ENCODE results near the gene CDC42SE2. TPM values are rescaled to one million over a fixed set of nuclear protein-coding genes. Genes with fewer than 3 reads are reported as not detected.
"Not testable (repeated sequence)": the region's sequence is repeated elsewhere in the genome, so short reads cannot be mapped to it uniquely, and the experiment has no call there.

The CDC42SE2 gene
- total and polyA plus RNA-seq, 10 donors: 49.6 to 128 (median 102) TPM

DNA sequence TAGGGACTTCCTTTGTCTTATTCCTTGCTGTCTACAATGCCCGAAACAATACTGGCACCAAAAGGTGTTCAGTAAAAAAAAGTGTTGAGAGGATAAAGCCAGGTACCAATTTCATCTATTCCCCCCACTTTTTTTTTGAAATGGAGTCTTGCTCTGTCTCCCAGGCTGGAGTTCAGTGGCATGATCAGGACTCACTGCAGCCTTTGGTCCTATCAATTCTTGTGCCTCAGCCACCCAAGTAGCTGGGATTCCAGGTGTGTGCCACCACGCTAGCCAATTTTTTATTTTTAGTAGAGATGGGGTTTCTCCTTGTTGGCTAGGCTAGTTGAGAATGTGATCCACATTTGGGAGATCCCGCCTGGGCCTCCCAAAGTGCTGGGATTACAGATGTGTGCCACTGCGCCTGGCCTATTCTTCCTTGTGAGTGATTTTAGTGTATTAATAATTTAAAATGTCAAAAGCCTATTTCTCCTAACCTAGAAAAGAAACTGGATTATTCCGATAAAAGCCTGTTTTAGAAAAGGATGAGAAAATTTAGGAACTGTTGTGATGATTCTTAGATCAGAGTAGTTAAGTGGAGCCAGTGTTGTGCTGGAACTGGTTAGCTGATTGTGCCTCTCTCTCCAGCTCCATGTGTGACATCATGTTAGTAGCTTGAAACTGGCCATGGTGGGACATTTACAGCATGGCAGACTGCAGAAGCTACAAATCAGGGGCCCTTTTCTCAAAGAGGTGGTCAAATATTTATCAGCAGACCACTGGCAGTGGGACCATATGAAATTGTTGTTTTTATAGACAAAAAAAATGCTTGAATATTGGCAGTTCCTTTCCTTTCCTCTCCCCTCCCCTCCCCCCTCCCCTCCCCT is 14.3 kb downstream of the CDC42SE2 start:
- no peak for DNase-seq
- H3K4me1 ChIP-seq: peaks cover 50 to 98% (median 91%) of the 10 kb centered on the region in 6 donors
- no peak for TF ChIP-seq POLR2A (IDR thresholded peaks at IDR 0.05)
- TF ChIP-seq POLR2AphosphoS5 (IDR thresholded peaks at IDR 0.05): no peak
- no peak for TF ChIP-seq CTCF (IDR thresholded peaks at IDR 0.05 in 8 of 11, conservative IDR thresholded peaks at IDR 0.05 in 3 of 11)
- H3K4me3 ChIP-seq: no peak overlapping the region
- 89 to 96% (median 92%) methylated on average over 5 of the region's 5 CpGs for WGBS, 5 donors
- H3K27ac ChIP-seq: peak overlapping the region in 7 of 8 donors; percentile 1 to 99 (median 43)
- H3K27me3 ChIP-seq (replicated peaks in 1 of 7): no peaks in the 10 kb centered on the region
- no peaks in the 10 kb centered on the region for H3K9me3 ChIP-seq
- no peaks in the 10 kb centered on the region for H3K36me3 ChIP-seq
- intact Hi-C loops (cut with DNase I; ENCODE audit: low total_unique reads): loop anchor here (10.0 kb wide), 1 partner anchor 107 kb away; no protein-coding TSS in a partner anchor

GRCh38 chr5:131278741-131279124 is 14.9 kb downstream of the CDC42SE2 start:
- not testable (repeated sequence) for DNase-seq; H3K9me3 ChIP-seq; H3K36me3 ChIP-seq; H3K4me3 ChIP-seq; H3K27me3 ChIP-seq (replicated peaks in 1 of 7)
- Histone ChIP-seq H3K27ac (peak overlapping the region in 7 of 8 donors; percentile 27 to 80 (median 76)), H3K4me1 (peaks cover 51 to 98% (median 92%) of the 10 kb centered on the region in 6 donors)
- WGBS, 5 donors: 75 to 94% (median 85%) methylated on average over 6 of the region's 6 CpGs
- intact Hi-C loops (cut with DNase I; ENCODE audit: low total_unique reads): loop anchor here (10.0 kb wide), 1 partner anchor 106 kb away; no protein-coding TSS in a partner anchor

DNA sequence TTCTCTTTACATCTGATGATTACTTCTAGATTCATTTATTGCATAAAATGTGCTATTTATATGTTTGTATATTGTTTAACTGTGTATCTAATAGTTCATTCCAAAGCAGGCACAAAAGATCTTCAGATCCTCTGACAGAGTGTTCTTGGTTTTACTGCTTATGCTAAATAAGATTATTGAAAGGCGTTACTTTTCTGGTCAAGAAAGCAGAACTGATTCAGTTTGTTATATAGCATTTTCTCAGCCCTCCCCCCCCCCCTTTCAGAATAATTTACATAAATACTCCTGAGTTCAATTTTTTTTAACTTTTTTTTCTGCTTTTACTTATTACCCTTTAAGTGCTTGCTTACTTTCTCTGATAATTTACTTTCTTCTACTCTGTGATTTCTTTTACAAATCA is 15.4 kb downstream of the CDC42SE2 start:
- Histone ChIP-seq H3K4me1 (peaks cover 53 to 98% (median 92%) of the 10 kb centered on the region in 6 donors), H3K27ac (peak overlapping the region in 7 of 8 donors; percentile 70 to 80 (median 76)), H3K4me3 (peak overlapping the region in 1 of 8 donors; percentile 33), H3K27me3 (replicated peaks in 1 of 7) (no peaks in the 10 kb centered on the region), H3K36me3 (no peaks in the 10 kb centered on the region), H3K9me3 (no peaks in the 10 kb centered on the region)
- TF ChIP-seq POLR2A (IDR thresholded peaks at IDR 0.05) (no peak), POLR2AphosphoS5 (IDR thresholded peaks at IDR 0.05) (no peak)
- no peak for DNase-seq
- intact Hi-C loops (cut with DNase I; ENCODE audit: low total_unique reads): loop anchor here (10.0 kb wide), 1 partner anchor 106 kb away; no protein-coding TSS in a partner anchor
- 28 to 44% (median 43%) methylated on average over 1 of the region's 1 CpG for WGBS, 5 donors

GRCh38 chr5:131280417-131280816 is 16.6 kb downstream of the CDC42SE2 start:
- intact Hi-C loops (cut with DNase I; ENCODE audit: low total_unique reads): no loop called here
- H3K4me1 ChIP-seq: peaks cover 46 to 98% (median 91%) of the 10 kb centered on the region in 6 donors
- no peak for TF ChIP-seq CTCF (IDR thresholded peaks at IDR 0.05 in 8 of 11, conservative IDR thresholded peaks at IDR 0.05 in 3 of 11)
- no peak for TF ChIP-seq POLR2AphosphoS5 (IDR thresholded peaks at IDR 0.05)
- no peak for TF ChIP-seq POLR2A (IDR thresholded peaks at IDR 0.05)
- H3K9me3 ChIP-seq: no peaks in the 10 kb centered on the region
- H3K27ac ChIP-seq: peak overlapping the region; percentile 53 to 80 (median 74)
- no peaks in the 10 kb centered on the region for H3K27me3 ChIP-seq (replicated peaks in 1 of 7)
- H3K36me3 ChIP-seq: peaks cover 0 to 7% (median 0%) of the 10 kb centered on the region in 6 donors
- no peak for DNase-seq
- H3K4me3 ChIP-seq: peak overlapping the region in 1 of 8 donors; percentile 37
- 61 to 81% (median 77%) methylated on average over 3 of the region's 3 CpGs for WGBS, 5 donors

Data from spleen (tissue), 11 donors.